IMR-90 (cell line): Measurements from ENCODE around the gene A1BG. TPM values are rescaled to one million over a fixed set of nuclear protein-coding genes. Genes with fewer than 3 reads are reported as not detected.
A peak's percentile ranks its signal among the peaks of the same experiment; 100 is the strongest.

ENCODE experiments used
- ATAC-seq: fragments of 200-7000 bp; cut with Tn5 transposase; 2 replicates; pipeline ENCODE4 v1.9.1; 2020; ENCODE audit warnings: low read depth, mild to moderate bottlenecking, moderate library complexity
- BruUV-seq: library from RNA; stranded (reverse); fragments of 400-500 nt; replicated peaks from 2 replicates; lab custom pipeline; 2021; lab: Mats Ljungman, UMichigan
- CTCF ChIA-PET: fragments of 300-600 bp; formaldehyde crosslinking; extraction: SDS; loops from one replicate; lab custom pipeline; 2021; ENCODE audit warnings: antibody characterized with exemption; lab: Yijun Ruan, JAX
- POLR2A ChIA-PET: fragments of 300-600 bp; sonication (Branson Sonifier 250); formaldehyde crosslinking; loops from one replicate; lab custom pipeline; 2022; ENCODE audit warnings: antibody characterized with exemption; ENCODE audit not compliant: unreplicated experiment; lab: Charles Lee
- DNase-seq: peaks from one replicate; pipeline ENCODE4 v3.0.0; 2013
- H2AFZ ChIP-seq: replicated peaks from 2 replicates; pipeline ENCODE3; 2013; ENCODE audit warnings: low read length, mild to moderate bottlenecking; ENCODE audit not compliant: poor library complexity
- H2AK5ac ChIP-seq: 2 replicates; pipeline ENCODE4 v1.6.1; 2013; ENCODE audit warnings: low read depth, low read length, inconsistent platforms
- H2AK9ac ChIP-seq: replicated peaks from 2 replicates; pipeline ENCODE3; 2013; ENCODE audit warnings: mild to moderate bottlenecking, low read depth, low read length, moderate library complexity; ENCODE audit not compliant: poor library complexity
- H2BK120ac ChIP-seq: 2 replicates; pipeline ENCODE4 v1.6.1; 2013; ENCODE audit warnings: low read depth, low read length, inconsistent platforms
- H2BK15ac ChIP-seq: 3 replicates; pipeline ENCODE4 v1.6.1; 2013; ENCODE audit warnings: low read depth, low read length, inconsistent platforms
- H2BK20ac ChIP-seq: 2 replicates; pipeline ENCODE4 v1.6.1; 2013; ENCODE audit warnings: low read depth, mild to moderate bottlenecking, inconsistent platforms, low read length, moderate library complexity
- H2BK5ac ChIP-seq: 2 replicates; pipeline ENCODE4 v1.6.1; 2013; ENCODE audit warnings: mild to moderate bottlenecking, low read depth, low read length, inconsistent platforms; ENCODE audit not compliant: poor library complexity, severe bottlenecking
- H3K14ac ChIP-seq: replicated peaks from 2 replicates; pipeline ENCODE4 v1.6.1; 2013; ENCODE audit warnings: low read depth, low read length, inconsistent platforms
- H3K18ac ChIP-seq: 2 replicates; pipeline ENCODE4 v1.6.1; 2013; ENCODE audit warnings: low read depth, low read length, control low read depth
- H3K23ac ChIP-seq: 2 replicates; pipeline ENCODE4 v1.6.1; 2013; ENCODE audit warnings: low read depth, low read length, inconsistent platforms
- H3K27ac ChIP-seq: 2 replicates; pipeline ENCODE4 v1.5.1; 2013; ENCODE audit warnings: mild to moderate bottlenecking, control low read depth, low read length; ENCODE audit not compliant: insufficient read depth
- H3K27me3 ChIP-seq: 2 replicates; pipeline ENCODE4 v1.6.1; 2013; ENCODE audit warnings: low read length; ENCODE audit not compliant: control insufficient read depth, insufficient read depth
- H3K36me3 ChIP-seq: 2 replicates; pipeline ENCODE4 v1.6.1; 2013; ENCODE audit warnings: low read length, mixed read lengths; ENCODE audit not compliant: control insufficient read depth, insufficient read depth
- H3K4ac ChIP-seq: 2 replicates; pipeline ENCODE4 v1.6.1; 2013; ENCODE audit warnings: low read depth, low read length, inconsistent platforms
- H3K4me1 ChIP-seq: 2 replicates; pipeline ENCODE4 v1.6.1; 2013; ENCODE audit warnings: low read length, mixed read lengths; ENCODE audit not compliant: control insufficient read depth, insufficient read depth
- H3K4me2 ChIP-seq: 2 replicates; pipeline ENCODE4 v1.6.1; 2013; ENCODE audit warnings: low read depth, mild to moderate bottlenecking, control low read depth, low read length, moderate library complexity
- H3K4me3 ChIP-seq: 2 replicates; pipeline ENCODE4 v1.5.1; 2013; ENCODE audit warnings: low read depth, mild to moderate bottlenecking, control low read depth, low read length, moderate library complexity; ENCODE audit not compliant: insufficient read depth
- H3K56ac ChIP-seq: 2 replicates; pipeline ENCODE4 v1.6.1; 2013; ENCODE audit warnings: low read length, inconsistent platforms; ENCODE audit not compliant: insufficient read depth; ENCODE audit errors: extremely low read depth
- H3K79me1 ChIP-seq, 2 experiments: 2 replicates each; pipeline ENCODE4 v1.6.1; 2013; ENCODE audit warnings: low read length in 2 of 2, inconsistent platforms in 1 of 2, low read depth in 1 of 2
- H3K9ac ChIP-seq: 2 replicates; pipeline ENCODE4 v1.6.1; 2013; ENCODE audit warnings: low read depth, low read length, control low read depth
- H3K9me1 ChIP-seq: 2 replicates; pipeline ENCODE4 v1.6.1; 2013; ENCODE audit warnings: low read length, inconsistent platforms; ENCODE audit not compliant: insufficient read depth
- H3K9me3 ChIP-seq: 2 replicates; pipeline ENCODE4 v1.6.1; 2013; ENCODE audit warnings: low read length; ENCODE audit not compliant: control insufficient read depth, insufficient read depth
- H4K20me1 ChIP-seq: 2 replicates; pipeline ENCODE4 v1.6.1; 2013; ENCODE audit warnings: low read length, inconsistent platforms; ENCODE audit not compliant: insufficient read depth
- H4K5ac ChIP-seq: 2 replicates; pipeline ENCODE4 v1.6.1; 2013; ENCODE audit warnings: mild to moderate bottlenecking, low read depth, low read length, control low read depth
- H4K8ac ChIP-seq, 2 experiments: 2 replicates each; pipeline ENCODE4 v1.6.1; 2013; ENCODE audit warnings: low read depth in 2 of 2, low read length in 2 of 2, control low read depth in 1 of 2, inconsistent platforms in 1 of 2
- H4K91ac ChIP-seq: 2 replicates; pipeline ENCODE4 v1.6.1; 2013; ENCODE audit warnings: low read depth, low read length, inconsistent platforms; ENCODE audit not compliant: insufficient read depth
- CEBPB ChIP-seq: IDR thresholded peaks from 2 replicates; pipeline ENCODE4 v1.6.1; 2012; ENCODE audit warnings: low read depth, low read length, improper control_type of control experiment
- FOS ChIP-seq: fragments of 150-350 bp; IDR thresholded peaks from 2 replicates; pipeline ENCODE4 v1.6.1; 2016; ENCODE audit warnings: low read depth, low read length
- MAFK ChIP-seq: IDR thresholded peaks from 2 replicates; pipeline ENCODE4 v1.6.1; 2012; ENCODE audit warnings: low read depth, low read length, improper control_type of control experiment
- MAZ ChIP-seq: IDR thresholded peaks from 2 replicates; pipeline ENCODE4 v1.6.1; 2012; ENCODE audit warnings: low read depth, mild to moderate bottlenecking, low read length, improper control_type of control experiment, moderate library complexity, borderline replicate concordance
- NFE2L2 ChIP-seq: fragments of 150-350 bp; IDR thresholded peaks from 2 replicates; pipeline ENCODE4 v1.6.1; 2016; ENCODE audit warnings: low read depth, mild to moderate bottlenecking, low read length
- POLR2A ChIP-seq: IDR thresholded peaks from 2 replicates; pipeline ENCODE4 v1.6.1; 2012; ENCODE audit warnings: mild to moderate bottlenecking, low read depth, low read length
- RCOR1 ChIP-seq: IDR thresholded peaks from 2 replicates; pipeline ENCODE4 v1.6.1; 2012; ENCODE audit warnings: mild to moderate bottlenecking, low read length, improper control_type of control experiment; ENCODE audit not compliant: insufficient replicate concordance
- SMC3 ChIP-seq: fragments of 150-350 bp; IDR thresholded peaks from 2 replicates; pipeline ENCODE4 v1.6.1; 2016; ENCODE audit warnings: low read depth, mild to moderate bottlenecking, antibody characterized with exemption, low read length, moderate library complexity
- USF2 ChIP-seq: fragments of 150-350 bp; IDR thresholded peaks from 2 replicates; pipeline ENCODE4 v1.6.1; 2017; ENCODE audit warnings: mild to moderate bottlenecking, antibody characterized with exemption, low read length, low read depth
- WGBS, 2 experiments: methylation state at CpG; one replicate each; pipeline versions ENCODE4 v1.1.5 to v1.1.7; 2013; ENCODE audit warnings: missing lambda C conversion rate in 2 of 2; ENCODE audit not compliant: insufficient read length in 1 of 2; ENCODE audit errors: extremely low coverage in 2 of 2; 5-methylcytosine and 5-hydroxymethylcytosine counted together
- dilution Hi-C: fragments of 300-500 bp; cut with HindIII; formaldehyde crosslinking; loops from one replicate; pipeline ENCODE4 v1.14.3; 2018; ENCODE audit warnings: low sequenced_read_pairs; ENCODE audit not compliant: unreplicated experiment
- in situ Hi-C: fragments of 300-500 bp; cut with MboI; formaldehyde crosslinking; loops from 3 replicates; pipeline ENCODE4 v1.14.3; 2019; ENCODE audit warnings: low sequenced_read_pairs, inconsistent platforms, mixed read lengths
- intact Hi-C: fragments of 100-400 bp; cut with micrococcal nuclease; formaldehyde crosslinking; loops from 2 replicates; pipeline ENCODE4 v1.10.0; 2022
- polyA plus RNA-seq, 3 experiments: library from polyadenylated mRNA; depleted of rRNA; stranded (reverse); fragments of >200 nt; gene quantifications; 2 replicates each; pipeline ENCODE4 v1.2.3, GENCODE V29; 2012; ENCODE audit warnings: low replicate concordance in 1 of 3
- total RNA-seq: library from RNA; depleted of rRNA; stranded (reverse); fragments of >200 nt; gene quantifications from 2 replicates; pipeline ENCODE4 v1.2.3, GENCODE V29; 2012

The A1BG gene
- total and polyA plus RNA-seq, 2 of the 4 experiments (the other 2 are of a cell fraction) = 4.5 to 54.5 TPM

GRCh38 chr19:58325311-58326022 lies 27.8 kb downstream of the A1BG start:
- ATAC-seq = no peak
- CTCF ChIA-PET = no interaction called here
- H3K4me1 ChIP-seq = peaks cover 2% of the 10 kb centered on the region; the same call in 1 of the 2 replicates
- H2BK5ac ChIP-seq = no peak overlapping the region
- H3K36me3 ChIP-seq = peaks cover 2% of the 10 kb centered on the region; the same call in 1 of the 2 replicates
- no peak overlapping the region for H3K18ac ChIP-seq
- WGBS, 2 experiments = 92% methylated on average over 2 of the region's 6 CpGs; no CpG with 5 or more reads in 1 of the 2 experiments
- peak overlapping the region; percentile 52; the same call in 1 of the 2 replicates for H3K23ac ChIP-seq
- BruUV-seq = no TSS peak
- no peak overlapping the region for H2BK15ac ChIP-seq
- no peak overlapping the region for H3K56ac ChIP-seq
- H4K20me1 ChIP-seq = peaks cover under 1% of the 10 kb centered on the region; the same call in 1 of the 2 replicates
- peak overlapping the region; percentile 47 for H3K9ac ChIP-seq
- peak overlapping the region; percentile 87 for H3K4me2 ChIP-seq
- no peak overlapping the region for H4K5ac ChIP-seq
- peak overlapping the region; percentile 44 for H2AK9ac ChIP-seq
- intact Hi-C loops (loop anchor here (2.0 kb wide), 1 partner anchor 21 kb away; no protein-coding TSS in a partner anchor), dilution Hi-C loops (no loop called here), in situ Hi-C loops (no loop called here)
- peaks cover 25 to 67% of the 10 kb centered on the region in 2 experiments for H3K79me1 ChIP-seq
- no peak overlapping the region for H2AFZ ChIP-seq
- H3K27me3 ChIP-seq = no peaks in the 10 kb centered on the region
- H3K9me3 ChIP-seq = no peaks in the 10 kb centered on the region
- no peak overlapping the region for H4K91ac ChIP-seq
- H3K14ac ChIP-seq = no peak overlapping the region
- 0 out of 2 replicates have a peak overlapping the region, but pooled peaks have one; percentile 5 for H2AK5ac ChIP-seq
- no peak overlapping the region for H3K4ac ChIP-seq
- H3K27ac ChIP-seq = no peak overlapping the region
- peak; percentile 57 for DNase-seq
- no peak overlapping the region for H2BK120ac ChIP-seq
- no peak overlapping the region for H2BK20ac ChIP-seq
- H3K4me3 ChIP-seq = peak overlapping the region; percentile 32
- H3K9me1 ChIP-seq = peaks cover 11% of the 10 kb centered on the region
- TF ChIP-seq NFE2L2 (no peak), SMC3 (no peak), POLR2A (no peak), FOS (0 out of 2 replicates have a peak, but pooled peaks have one; percentile 10), CEBPB (no peak), MAZ (no peak), USF2 (no peak), RCOR1 (no peak), MAFK (no peak)
- H4K8ac ChIP-seq = no peak overlapping the region
- POLR2A ChIA-PET = no interaction called here
